ENCODE measurements around the gene CENPK. TPM values are rescaled to one million over a fixed set of nuclear protein-coding genes. Genes with fewer than 3 reads are reported as not detected.
"Not testable (repeated sequence)": the region's sequence is repeated elsewhere in the genome, so short reads cannot be mapped to it uniquely, and the experiment has no call there.

CENPK gene
- total RNA-seq, 2 donors from 2014 or later, result 78.3 to 89.8 TPM

DNA sequence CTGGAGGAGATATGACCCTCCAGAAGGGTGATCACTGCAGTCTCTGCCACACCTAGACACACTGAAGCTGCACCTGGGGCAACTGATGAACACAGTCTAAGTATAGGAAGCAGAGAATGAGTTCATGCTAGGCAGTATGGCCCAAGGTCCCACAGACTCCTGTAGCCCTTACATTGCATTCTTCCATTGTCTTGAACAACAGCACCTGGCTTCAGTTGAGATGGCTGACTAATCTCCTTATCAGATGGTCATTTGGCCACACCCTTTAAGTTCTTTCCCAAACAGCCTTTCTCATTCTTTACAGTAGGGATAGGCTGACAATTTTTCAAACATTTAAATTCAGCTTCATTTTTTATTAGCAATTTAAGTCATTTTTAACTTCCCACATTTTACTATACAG is 23.1 kb downstream of the CENPK start:
- DNase-seq (ENCODE audit: low spot score in 2 of 2), result no peak
- no peaks in the 10 kb centered on the region for H3K9me3 Mint-ChIP-seq
- no peak for ATAC-seq
- no peak overlapping the region for H3K27ac Mint-ChIP-seq
- peaks cover 29 to 58% of the 10 kb centered on the region in 2 donors for H3K36me3 Mint-ChIP-seq

DNA sequence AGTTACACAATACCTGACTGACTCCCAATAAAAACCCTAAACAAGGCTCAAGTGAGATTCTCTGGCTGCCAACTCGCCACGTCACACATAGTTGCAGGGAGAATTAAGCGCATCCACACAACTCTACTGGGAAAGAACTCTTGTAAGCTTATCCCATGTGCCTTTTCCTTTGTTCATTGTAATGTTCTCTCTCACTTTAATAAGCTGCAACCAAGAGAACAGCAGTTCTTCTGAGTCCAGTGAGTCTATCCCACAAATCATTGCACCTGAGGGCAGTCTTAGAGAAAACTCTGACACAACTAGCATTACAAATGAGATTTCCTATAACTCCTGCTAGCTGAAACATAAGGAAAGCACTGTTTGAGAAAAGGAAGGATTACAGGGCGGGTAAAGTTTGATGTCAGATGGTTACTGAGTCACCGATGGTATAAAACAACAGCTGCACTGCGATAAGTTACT is 27.4 kb downstream of the CENPK start:
- Mint-ChIP-seq H3K36me3 (peaks cover 5 to 32% of the 10 kb centered on the region in 2 donors), H3K27ac (no peak overlapping the region), H3K9me3 (no peaks in the 10 kb centered on the region)
- no peak for DNase-seq (ENCODE audit: low spot score in 2 of 2)
- no peak for ATAC-seq

DNA sequence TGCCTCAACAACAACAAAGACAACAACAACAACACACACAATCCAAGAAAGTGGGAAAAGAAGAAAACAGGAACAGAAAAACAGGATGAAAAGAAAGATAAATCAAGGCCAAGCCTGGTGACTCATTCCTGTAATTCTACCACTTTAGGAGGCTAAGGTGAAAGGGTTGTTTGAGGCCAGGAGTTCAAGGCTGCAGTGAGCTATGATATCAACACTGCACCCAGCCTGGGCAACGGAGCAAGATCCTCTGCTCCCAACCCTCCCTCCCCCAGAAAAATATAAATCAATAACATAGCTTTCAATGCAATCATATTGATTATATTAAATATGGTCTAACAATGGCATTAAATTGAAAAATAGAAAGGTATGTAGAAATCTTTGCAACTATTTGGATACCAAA is 32.1 kb downstream of the CENPK start:
- Mint-ChIP-seq H3K36me3 (peaks cover 5 to 16% of the 10 kb centered on the region in 2 donors), H3K9me3 (no peaks in the 10 kb centered on the region), H3K27ac (no peak overlapping the region)
- DNase-seq (ENCODE audit: low spot score in 2 of 2) (no peak), ATAC-seq (no peak)

- peaks cover 7 to 13% of the 10 kb centered on the region in 2 donors for H3K36me3 Mint-ChIP-seq
- no peaks in the 10 kb centered on the region for H3K9me3 Mint-ChIP-seq
- peak overlapping the region in 1 of 2 donors; percentile 53 for H3K27ac Mint-ChIP-seq
- ATAC-seq, result no peak
- no peak for DNase-seq (ENCODE audit: low spot score in 2 of 2)
Observed at GRCh38 chr5:65525726-65526125, 37.2 kb downstream of the CENPK start.

- Mint-ChIP-seq H3K27ac (no peak overlapping the region), H3K9me3 (no peaks in the 10 kb centered on the region), H3K36me3 (peaks cover 0 to 7% of the 10 kb centered on the region in 2 donors)
- DNase-seq (ENCODE audit: low spot score in 2 of 2), result no peak
- ATAC-seq, result no peak
Observed at GRCh38 chr5:65512170-65512937, 50.6 kb downstream of the CENPK start.

- H3K27ac Mint-ChIP-seq, result no peak overlapping the region
- no peak for ATAC-seq
Observed at GRCh38 chr5:65508978-65509377, 54.0 kb downstream of the CENPK start.

GRCh38 chr5:65506961-65507360 is 56.0 kb downstream of the CENPK start:
- ATAC-seq (no peak), DNase-seq (ENCODE audit: low spot score in 2 of 2) (no peak)
- H3K36me3 Mint-ChIP-seq, result no peaks in the 10 kb centered on the region
- no peak overlapping the region for H3K27ac Mint-ChIP-seq
- H3K9me3 Mint-ChIP-seq, result no peaks in the 10 kb centered on the region

More at GRCh38 chr5:65508978-65509377, 54.0 kb downstream of the CENPK start:
- no peak for DNase-seq (ENCODE audit: low spot score in 2 of 2)
- H3K9me3 Mint-ChIP-seq, result no peaks in the 10 kb centered on the region
- H3K36me3 Mint-ChIP-seq, result no peaks in the 10 kb centered on the region

DNA sequence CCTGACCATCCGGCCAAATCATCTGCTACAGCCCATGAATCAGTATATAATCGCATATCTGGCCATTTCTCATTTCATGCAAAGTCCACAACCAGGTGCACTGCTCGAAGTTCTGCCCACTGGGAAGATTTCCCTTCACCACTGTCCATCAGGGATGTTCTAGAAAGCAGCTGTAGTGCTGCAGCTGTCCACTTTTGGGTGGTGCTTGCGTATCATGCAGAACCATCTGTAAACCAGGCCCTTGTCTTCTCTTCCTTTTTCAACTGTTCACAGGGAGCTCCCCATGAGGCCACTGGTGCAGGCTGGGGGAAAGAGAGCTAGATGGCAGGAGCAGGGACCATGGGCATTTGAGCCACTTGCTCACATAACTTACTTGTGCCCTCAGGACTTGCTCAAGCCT is 73.8 kb downstream of the CENPK start:
- no peaks in the 10 kb centered on the region for H3K9me3 Mint-ChIP-seq
- DNase-seq (ENCODE audit: low spot score in 2 of 2), result no peak
- H3K36me3 Mint-ChIP-seq, result no peaks in the 10 kb centered on the region
- H3K27ac Mint-ChIP-seq, result no peak overlapping the region
- no peak for ATAC-seq

DNA sequence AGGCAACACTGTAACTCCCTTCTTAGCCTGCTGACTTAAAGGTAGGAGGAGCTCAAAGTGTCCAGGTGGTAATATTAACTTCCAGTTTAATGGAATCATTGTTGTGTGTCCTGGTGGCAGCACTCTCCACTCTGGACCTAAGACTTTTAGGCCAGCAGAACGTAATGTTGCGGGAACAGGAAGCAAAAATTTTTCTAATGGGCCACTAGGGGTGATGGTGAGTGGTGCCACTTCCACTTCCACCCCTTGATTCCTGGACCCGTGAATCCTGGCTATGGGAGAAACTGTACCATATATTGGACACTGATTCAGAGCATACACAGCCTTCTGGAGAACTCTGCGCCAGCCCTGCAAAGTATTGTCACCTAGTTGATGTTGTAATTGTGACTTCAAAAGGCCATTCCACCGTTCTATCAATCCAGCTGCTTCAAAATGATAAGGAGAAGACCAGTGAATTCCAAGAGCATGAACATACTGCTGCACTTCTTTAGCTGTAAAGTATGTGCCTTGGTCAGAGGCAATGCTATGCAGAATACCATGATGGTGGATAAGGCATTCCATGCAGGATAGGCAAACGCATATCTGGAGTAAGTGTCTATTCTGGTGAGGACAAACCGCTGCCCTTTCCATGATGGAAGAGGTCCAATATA is 74.8 kb downstream of the CENPK start:
- H3K36me3 Mint-ChIP-seq; H3K27ac Mint-ChIP-seq; H3K9me3 Mint-ChIP-seq; DNase-seq (ENCODE audit: low spot score in 2 of 2); ATAC-seq: not testable (repeated sequence)

- not testable (repeated sequence) for H3K36me3 Mint-ChIP-seq; DNase-seq (ENCODE audit: low spot score in 2 of 2); H3K27ac Mint-ChIP-seq; ATAC-seq; H3K9me3 Mint-ChIP-seq
Observed at GRCh38 chr5:65486803-65487202, 76.2 kb downstream of the CENPK start.

DNA sequence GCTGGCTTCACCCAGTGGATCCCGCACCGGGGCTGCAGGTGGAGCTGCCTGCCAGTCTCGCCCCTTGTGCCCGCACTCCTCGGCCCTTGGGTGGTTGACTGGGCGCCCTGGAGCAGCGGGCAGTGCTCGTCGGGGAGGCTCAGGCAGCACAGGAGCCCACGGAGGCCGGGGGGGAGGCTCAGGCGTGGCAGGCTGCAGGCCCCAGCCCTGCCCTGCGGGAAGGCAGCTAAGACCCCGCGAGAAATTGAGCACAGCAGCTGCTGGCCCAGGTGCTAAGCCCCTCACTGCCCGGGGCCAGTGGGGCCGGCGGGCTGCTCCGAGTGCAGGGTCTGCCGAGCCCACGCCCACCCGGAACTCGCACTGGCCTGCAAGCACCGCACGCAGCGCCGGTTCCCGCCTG is 77.6 kb downstream of the CENPK start:
- no peak overlapping the region for H3K27ac Mint-ChIP-seq
- DNase-seq (ENCODE audit: low spot score in 2 of 2), result no peak
- no peaks in the 10 kb centered on the region for H3K9me3 Mint-ChIP-seq
- peaks cover 0 to 11% of the 10 kb centered on the region in 2 donors for H3K36me3 Mint-ChIP-seq
- ATAC-seq, result no peak

GRCh38 chr5:65483546-65484346 is 79.2 kb downstream of the CENPK start:
- ATAC-seq (peak in 1 of 2 donors; percentile 46), DNase-seq (ENCODE audit: low spot score in 2 of 2) (no peak)
- Mint-ChIP-seq H3K9me3 (no peaks in the 10 kb centered on the region), H3K27ac (peak overlapping the region in 1 of 2 donors; percentile 92), H3K36me3 (peaks cover 0 to 11% of the 10 kb centered on the region in 2 donors)

DNA sequence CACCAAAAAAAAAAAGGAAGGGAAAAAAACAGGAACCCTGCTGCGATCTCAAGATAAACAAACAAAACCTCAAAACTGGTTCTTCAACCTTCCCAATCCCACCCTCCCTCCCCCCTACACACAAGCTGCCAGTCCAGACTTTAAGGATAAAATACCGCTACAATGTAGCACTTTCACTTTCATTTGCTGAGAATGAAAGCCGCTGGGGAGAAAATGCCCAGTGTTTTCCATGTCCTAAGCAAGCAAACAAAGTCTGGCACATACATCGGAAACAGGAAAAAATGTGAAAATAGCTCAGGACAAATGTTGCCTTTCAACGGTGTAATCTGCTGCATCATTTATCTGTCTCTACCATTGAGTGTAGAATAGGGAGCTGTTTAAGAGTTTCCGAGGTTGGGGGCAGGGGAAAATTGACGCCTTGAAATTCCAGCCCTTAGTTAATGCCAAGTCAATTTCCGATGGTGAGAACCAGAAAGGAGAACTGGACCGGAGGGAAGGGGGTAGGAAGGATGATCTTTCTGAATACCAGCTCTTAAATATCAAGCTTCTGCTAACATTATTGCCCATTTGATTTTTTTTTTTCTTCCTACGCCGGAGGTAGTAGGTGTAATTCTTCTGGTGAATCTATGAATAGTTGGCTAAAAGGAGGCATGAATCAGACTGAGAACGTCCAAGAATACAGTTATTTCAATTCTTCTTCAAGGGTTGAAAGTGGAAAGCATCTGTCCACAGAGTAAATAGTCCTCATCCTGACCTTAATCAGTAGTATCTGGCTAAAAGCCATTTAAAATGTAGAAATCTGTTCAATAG is 80.0 kb downstream of the CENPK start:
- Mint-ChIP-seq H3K9me3 (no peaks in the 10 kb centered on the region), H3K27ac (peak overlapping the region; percentile 11 to 92), H3K36me3 (peaks cover 0 to 11% of the 10 kb centered on the region in 2 donors)
- ATAC-seq, result peak; percentile 3 to 30
- DNase-seq (ENCODE audit: low spot score in 2 of 2), result no peak

- Mint-ChIP-seq H3K27ac (peak overlapping the region; percentile 92 to 94), H3K36me3 (peaks cover 0 to 11% of the 10 kb centered on the region in 2 donors), H3K9me3 (no peaks in the 10 kb centered on the region)
- DNase-seq (ENCODE audit: low spot score in 2 of 2), result no peak
- ATAC-seq, result peak; percentile 6 to 14
Observed at GRCh38 chr5:65482296-65482735, 80.7 kb downstream of the CENPK start.

GRCh38 chr5:65481635-65482295 is 81.2 kb downstream of the CENPK start, which contains the start of gene ADAMTS6:
TSS of gene ADAMTS6 (minus strand) at chr5:65481920. CDS start at chr5:65473673, 8,247 bp downstream.
- ATAC-seq (peak; percentile 96 to 97), DNase-seq (ENCODE audit: low spot score in 2 of 2) (peak; percentile 69 to 71)
- peak within 1 kb of the TSS; percentile 92 to 94 for H3K27ac Mint-ChIP-seq
- H3K9me3 Mint-ChIP-seq, result no peaks in the 10 kb centered on the region
- H3K36me3 Mint-ChIP-seq, result peaks cover 0 to 11% of the 10 kb centered on the region in 2 donors
